NCI-H748 (cell line): Measurements from ENCODE around the gene SLC35G2.
"Not testable (repeated sequence)": the region's sequence is repeated elsewhere in the genome, so short reads cannot be mapped to it uniquely, and the experiment has no call there.

Experiments
- DNase-seq: peaks from one replicate; lab custom pipeline; 2025; ENCODE audit not compliant: unreplicated experiment; lab: John Stamatoyannopoulos, UW

Gene SLC35G2

DNA sequence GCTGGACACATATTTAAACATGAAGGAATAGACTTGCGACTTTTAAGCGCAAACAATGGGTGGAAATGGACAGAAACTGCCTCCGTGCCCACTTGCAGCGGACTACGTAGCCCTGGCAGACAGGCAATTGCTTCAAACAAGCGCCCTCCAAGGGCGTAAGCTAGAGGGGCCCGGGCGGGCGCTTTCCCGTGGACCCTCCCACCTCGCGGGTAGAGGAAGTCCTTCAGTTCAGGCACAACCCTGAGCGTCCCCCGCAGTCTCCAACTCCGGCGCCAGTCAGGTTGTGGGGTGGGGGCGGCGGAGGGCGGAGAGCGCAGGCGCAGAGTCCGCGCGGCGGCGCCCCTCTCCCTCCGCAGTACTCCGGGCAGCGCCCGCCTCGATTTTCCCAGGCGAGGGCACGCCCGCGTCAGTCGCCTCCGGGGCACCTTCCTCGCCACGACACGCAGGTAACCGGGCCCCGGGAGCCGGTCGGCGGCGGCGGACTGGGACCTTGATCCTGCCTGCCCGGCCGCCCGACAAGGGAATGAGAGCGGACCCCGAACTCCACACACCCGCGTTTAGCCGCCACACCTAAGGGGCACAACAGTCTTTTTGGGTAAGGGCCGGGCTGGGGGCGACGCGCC is at the start of gene SLC35G2:
SLC35G2 (plus strand) TSS at position 358 of the 623 bp plus-strand sequence. CDS start 35,335 bp downstream, outside the sequence.
- peak; percentile 88 for DNase-seq

DNA sequence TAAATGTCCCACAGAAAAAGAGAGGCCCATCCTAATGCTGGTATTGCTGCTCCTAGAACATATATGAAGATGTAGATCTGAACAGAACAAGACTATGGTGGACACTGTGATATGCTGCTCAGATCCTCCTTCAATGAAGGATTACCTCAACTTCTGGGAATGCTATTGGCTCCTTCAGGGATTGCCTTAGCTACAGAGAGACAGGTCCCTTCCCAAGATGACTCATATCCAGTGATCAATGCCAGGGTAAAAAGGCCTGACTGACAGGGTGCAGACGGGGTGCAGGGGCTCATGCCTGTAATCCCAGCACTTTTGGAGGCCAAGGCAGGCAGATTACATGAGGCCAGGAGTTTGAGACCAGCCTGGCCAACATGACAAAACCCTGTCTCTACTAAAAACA is 46.2 kb upstream of the SLC35G2 start:
- no peak for DNase-seq

DNA sequence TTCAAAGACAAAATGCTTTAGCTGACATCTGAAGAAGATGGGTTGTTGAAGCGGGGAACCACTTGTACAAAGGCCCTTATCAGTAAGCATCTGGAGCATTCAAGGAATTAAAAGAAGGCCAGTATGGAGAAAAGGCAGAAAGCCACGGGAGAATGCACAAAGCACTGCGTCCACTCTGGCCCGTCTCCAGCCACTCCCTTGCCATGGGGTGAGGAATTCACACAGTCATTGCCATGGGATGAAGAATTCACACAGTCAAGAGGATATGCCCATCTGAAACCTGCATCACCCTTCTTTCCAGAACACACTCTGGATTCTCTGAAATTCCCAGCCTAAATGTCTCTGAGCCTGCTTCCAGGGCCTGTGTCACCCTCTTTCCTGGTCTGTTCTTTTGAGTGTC is 40.1 kb upstream of the SLC35G2 start:
- DNase-seq, result no peak

DNA sequence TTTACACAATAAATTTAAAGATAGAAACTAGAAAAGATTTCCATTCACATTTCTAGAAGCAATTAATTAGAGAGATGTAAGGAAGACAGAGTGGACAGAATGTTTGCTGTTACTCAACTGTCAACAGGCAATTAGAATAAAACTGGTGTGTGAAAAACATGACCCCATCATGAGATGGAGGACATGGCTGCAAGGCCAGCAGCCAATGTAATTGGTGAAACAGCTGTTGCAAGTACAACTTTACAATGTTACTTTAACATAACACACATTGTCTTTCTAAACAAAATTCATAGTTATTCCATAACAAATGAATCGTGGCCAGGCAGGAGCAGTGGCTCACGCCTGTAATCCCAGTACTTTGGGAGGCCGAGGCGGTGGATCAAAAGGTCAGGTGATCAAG is 38.2 kb upstream of the SLC35G2 start:
- no peak for DNase-seq

DNA sequence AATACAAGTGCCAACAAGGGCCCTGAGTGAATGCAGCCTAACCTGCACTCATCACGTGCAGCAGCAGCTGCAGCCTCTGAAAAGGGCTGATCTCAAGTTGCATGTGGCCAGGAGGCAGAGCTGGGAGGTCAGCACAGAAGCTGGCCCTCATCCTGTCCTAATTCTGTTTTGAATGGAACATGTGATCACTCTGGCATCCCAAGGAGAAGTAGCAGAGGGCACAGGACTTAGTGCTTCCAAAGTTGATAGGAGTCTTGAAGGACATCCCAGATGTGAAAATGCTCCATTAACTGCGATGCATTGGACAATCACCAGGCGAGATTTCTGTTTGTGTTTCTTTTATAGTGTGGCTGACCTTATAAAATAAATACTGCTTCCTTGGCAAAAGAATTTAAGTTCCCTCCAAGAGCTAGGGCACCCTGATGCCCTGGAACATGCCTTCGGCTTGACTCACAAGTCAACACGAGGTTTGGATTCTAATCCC is 35.2 kb upstream of the SLC35G2 start:
- no peak for DNase-seq

DNA sequence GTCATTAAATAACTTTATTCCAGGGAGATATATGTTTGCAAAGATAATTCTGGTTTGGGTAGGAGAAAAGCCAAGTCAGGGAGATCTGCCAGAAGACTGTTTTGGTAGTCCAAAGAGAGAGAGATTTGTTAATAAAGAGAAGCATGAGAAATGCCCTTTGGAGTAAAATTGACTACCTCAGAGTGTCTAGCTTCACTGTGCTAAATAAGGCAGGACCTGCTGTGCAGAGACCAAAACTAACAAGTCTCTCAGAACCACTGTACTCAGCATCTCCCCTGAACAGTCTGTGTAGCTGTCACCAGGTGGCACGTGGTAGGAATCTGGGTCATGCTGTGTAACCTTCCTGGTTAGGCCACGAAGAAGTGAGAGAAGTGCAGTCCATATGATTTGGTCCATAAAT is 31.6 kb upstream of the SLC35G2 start:
- DNase-seq, result no peak

DNA sequence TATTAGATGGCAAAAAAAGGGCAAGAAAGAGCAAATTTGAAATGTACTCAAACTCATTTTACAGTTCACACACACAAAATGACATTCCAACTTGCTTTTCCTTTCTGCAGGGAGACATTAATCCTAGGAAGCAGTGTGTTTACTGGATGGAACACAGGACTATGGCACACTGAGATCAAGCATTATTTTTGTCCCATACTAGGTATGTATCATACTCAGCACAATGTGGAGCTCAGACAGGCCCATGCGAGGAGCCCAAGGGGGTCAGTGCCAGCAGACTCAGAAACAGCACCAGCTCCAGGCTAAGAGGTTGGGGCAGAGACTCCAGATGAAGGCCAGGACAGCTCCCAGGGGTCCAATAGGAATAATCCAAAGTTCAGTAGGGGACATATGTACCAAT is 30.8 kb upstream of the SLC35G2 start:
- no peak for DNase-seq

DNA sequence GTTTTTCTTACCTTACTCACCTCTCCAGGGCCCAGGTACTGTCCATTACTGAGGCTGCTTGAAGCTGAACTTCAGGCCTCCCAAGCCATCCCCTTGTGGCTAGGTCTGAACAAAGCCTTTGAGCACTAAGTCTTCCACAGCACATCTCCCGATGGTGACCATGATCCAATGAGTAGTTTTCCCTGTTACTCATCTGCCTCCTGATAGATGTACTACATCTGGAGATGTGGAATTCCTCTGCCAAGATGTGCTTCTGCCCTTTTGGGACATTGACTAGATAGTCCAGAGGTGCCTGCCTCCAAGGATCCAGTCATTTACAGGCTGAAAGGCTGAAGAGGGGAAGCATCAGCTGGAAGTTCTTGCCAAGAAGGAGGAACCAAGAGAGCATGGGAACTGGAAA is 28.9 kb upstream of the SLC35G2 start:
- no peak for DNase-seq

DNA sequence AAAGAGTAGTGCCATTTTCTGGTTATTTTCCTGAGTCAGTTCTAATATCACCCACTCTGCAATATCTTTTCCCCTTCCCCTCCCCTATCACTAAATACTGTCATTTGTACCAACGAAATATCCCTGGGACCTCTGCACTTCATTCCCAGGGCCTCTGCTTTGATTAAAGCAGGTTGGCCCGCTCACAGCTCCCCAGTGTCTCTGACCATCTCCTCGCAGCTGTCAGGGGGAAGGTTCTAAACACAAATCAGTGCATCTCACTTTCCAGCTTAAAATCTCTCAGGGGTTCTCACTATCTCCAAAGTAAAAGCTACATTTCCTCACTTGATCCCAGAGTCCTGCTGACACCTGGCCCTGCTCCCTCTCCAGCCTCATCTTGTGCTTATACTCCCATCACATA is 28.1 kb upstream of the SLC35G2 start:
- no peak for DNase-seq

DNA sequence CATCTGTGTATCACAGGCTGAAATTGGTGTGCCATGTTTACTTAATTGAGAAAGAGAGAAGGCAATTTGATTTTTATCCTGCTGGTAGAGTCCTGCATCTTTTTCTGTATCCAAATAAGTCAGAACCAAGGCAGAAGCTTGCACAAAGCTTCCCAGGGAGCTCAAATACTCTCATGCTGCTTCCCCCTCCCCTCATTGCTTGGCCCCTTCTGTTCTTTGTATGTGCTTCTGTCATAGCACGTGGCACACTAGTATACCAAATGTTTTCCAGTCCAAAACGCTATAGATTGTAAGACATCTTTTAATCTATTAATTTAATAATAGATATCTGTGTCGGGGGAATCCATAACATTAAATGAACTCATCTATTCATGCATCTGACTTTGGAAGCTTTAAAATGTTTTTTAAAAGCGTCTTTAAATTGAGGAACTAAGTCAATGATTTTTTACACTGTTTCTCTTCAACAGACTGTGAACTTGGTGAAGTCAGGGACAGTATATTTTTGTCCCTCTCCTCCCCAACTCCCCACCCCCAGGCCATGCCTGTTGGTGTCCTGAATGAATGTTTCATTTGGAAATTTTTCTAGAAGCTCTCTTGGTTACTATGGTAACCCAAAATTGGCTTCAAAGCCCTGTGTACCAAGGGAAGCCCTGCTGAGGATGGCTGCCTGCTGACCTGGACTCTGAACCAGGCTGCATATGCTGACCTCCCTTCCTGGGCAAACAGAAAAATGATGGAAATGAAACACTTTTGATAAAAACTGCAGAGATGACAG is 26.2 kb upstream of the SLC35G2 start:
- DNase-seq, result no peak

DNA sequence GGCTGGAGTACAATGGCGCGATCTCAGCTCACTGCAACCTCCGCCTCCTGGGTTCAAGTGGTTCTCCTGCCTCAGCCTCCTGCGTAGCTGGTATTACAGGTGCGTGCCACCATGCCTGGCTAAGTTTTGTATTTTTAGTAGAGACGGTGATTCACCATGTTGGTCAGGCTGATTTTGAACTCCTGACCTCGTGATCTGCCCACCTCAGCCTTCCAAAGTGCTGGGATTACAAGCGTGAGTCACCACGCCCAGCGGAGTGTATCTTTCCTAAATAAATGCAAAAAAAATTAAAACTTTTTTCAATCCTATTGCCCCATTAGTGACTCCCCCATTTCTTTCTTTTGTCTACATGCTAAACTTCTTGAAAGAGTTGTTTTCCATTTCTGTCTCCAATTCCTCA is 17.8 kb upstream of the SLC35G2 start:
- DNase-seq, result not testable (repeated sequence)

DNA sequence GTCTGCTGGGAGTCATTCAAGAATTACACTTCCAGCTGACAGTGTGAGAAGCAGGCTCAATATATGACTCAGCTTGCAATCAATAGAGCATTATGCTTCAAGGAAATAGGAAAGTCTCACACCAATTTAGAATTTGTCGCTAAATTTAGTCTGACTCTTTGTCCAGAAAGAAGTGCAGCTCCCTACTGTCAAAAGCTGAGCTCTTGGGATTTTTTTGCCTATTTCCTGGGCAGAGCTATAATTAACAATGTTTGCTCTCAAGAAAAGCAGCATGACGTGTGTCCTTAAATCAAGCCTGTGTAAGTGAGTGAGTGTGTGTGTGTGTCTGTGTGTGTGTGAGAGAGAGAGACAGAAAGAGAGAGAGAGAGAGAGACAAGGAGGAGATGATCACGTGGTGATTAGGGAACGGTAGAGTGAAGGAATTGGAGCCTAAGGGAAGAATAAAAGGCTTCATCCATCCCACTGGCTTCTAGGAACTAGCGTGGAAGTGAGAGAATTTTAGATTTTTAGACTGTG is 16.4 kb upstream of the SLC35G2 start:
- DNase-seq, result peak; percentile 75

DNA sequence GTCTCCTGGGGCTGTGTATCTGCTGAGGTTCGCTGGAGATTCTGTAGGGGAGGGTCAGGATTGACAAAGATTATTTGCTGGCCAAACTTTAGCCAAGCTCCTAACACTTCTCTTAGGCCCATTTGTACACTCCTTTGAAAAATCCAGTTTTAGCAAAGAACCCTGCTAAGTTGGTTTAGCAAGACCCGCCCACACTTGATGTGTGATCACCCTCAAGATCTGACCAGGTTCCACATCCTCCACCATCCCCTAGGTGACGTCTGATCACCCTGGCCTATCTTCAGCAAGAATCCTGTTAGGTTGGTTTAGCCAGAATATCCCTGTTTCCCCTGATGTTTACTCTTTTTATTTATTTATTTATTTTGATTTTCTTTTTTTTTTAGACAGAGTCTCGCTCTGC is 14.8 kb upstream of the SLC35G2 start:
- no peak for DNase-seq

DNA sequence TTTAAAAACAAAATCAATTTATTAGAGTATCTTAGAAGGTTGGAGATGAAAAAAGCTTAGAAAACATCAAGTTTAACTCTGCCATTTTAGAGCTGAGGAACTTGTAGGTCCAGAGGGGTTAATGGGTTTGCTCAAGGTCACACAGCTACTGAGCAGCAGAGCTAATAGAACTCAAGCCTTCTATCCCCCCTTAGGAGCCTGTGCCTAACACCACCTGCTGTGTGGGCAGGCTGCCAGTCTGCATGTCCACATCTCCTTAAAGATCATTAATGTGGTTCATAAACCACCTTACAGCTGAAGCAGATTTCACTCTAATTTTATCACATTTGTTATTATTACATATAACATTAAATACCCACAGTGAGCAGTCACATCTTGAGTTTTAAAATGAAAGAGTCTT is 14.1 kb upstream of the SLC35G2 start:
- no peak for DNase-seq

DNA sequence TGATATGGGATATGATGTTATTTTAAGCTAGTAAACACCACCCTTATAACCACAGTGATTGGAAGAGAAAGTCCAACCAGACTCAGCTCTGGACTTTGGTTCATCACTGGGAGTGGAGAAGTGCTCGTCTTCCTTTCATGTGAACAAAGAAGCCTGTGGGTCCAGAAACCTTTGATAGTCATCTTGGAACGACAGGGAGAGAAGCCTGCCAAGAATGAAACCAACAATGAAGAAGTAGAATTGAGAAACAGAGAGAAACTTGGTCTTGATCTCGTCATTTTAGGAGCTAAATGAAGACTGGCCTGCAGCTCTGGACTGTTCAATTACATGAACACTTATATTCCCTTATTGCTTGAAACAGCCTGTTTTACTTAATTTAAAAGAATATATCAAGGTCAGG is 13.1 kb upstream of the SLC35G2 start:
- no peak for DNase-seq

DNA sequence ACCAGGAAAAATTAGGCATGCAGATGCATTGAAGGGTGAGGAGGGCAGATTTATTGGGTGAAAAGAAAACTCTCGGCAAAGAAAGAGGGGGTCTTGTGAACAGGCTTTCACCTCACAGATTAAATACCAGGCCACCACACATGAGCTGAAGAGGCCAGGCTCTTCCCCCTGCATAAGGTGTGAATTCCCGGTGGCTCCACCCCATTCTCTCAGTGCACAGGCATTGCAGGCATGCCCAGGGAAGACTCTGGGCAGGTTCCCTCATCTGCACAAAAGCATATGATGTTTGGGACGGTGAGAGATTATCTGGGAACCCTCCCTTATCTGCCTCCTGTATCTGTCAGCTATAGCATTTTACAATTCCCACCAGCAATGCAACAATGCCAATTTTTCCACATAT is 7.2 kb upstream of the SLC35G2 start:
- DNase-seq, result no peak

DNA sequence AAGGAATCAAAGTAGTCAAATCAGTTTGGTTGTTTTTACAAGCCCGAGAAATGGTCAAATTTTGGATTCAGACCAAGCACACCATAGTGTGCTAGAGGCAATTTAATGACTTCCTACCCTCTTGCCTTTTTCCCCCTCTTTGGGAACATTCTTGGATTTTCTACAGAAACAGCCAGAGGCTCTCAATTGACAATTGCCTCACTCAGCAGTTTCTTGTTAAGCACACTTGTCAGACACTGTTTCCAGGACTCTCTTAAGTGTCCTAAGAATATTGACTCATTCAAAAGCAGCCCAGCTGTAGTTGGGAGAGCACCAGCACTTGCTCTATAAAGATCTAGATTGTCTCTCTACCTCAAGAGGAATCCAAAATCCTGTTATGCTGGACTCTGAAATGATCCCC is 1.5 kb upstream of the SLC35G2 start:
- DNase-seq, result no peak

DNA sequence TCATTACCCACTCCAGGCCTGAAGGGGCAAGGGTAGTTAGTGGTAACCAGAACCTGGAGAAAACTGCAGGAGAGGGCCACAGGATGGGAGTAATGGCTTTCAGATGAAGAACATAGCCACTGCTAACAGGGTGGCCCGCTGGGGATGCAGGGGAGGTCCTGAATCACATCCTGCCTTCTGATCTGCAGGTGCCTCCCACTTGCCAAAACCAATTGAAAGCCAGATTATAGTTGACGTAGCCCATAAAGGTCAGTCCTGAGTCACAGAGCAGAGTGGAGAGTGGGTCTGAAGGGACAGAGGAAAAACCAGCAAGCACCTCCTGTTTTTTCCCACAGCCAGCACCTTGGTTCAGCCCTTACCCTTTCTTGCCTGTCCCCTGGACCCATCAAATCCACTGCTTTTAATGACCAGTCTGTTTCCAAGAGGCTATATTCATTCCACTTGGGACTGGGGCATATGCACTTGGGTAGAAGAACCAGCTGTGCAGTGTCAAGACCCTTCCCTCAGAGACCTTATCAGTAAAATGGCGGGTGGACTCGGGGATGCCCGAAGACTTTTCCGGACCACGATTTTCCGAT is 646 bp upstream of the SLC35G2 start:
- DNase-seq, result peak; percentile 52

DNA sequence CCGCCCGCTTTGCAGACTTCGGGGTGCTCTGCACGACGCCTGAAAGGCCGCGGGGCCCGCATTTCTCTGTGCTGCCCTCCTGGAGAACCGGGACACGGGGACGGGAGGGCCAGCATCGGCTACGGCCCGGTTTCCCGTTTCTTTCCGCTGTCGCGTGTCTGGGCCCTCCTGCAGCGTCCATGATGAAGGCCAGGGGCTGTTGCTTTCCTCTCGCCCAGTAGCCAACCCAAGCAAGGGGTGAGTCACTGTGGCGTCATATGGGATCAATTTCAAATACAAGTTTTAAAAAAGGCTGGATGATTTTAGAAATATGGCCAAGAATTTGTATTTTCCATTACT is 435 bp downstream of the SLC35G2 start:
- peak; percentile 60 for DNase-seq

DNA sequence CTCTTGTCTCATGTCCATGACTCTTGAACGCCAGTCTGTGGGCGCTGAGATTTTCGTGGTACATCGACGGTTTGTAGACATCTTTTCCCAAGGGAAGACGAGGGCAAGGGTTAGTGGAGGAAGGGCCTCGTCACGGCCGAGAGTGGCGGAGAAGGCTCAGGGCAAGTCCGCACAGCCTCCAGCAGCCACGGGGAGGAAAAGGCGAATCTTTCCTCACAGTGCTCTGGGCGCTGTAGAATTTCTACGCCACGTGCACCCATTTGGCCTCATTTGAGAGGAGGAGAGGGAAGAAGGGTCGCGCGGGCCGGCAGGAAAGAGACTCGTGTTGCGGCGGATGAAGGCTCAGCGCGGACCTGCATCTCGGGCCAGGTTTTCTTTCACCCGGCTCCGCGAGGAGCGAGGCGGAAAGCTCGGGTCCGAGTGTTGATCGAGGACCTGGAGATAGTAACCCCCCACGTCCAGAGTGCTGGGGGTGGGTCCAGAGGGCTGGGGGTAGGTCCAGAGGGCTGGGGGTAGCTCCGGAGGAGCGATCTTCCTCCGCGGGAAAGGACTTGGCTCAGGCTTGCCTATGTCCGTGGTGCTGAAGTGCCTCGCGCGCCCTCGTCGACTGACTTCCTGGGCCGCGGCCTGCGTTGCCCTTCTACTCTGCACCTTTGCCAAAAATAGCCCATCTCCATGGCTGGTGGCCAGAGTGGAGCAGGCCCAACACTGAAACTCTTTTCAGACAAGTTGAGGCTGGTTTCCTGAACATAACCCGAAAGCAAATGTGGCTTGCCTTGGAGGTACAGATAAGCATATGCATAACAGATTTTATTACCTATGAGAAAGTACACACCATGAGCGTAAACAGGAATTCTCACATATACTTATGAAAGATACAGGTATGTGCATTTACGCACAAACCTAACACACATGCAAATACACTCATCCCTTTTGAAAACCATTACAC is 1.1 kb downstream of the SLC35G2 start:
- peak; percentile 65 for DNase-seq

DNA sequence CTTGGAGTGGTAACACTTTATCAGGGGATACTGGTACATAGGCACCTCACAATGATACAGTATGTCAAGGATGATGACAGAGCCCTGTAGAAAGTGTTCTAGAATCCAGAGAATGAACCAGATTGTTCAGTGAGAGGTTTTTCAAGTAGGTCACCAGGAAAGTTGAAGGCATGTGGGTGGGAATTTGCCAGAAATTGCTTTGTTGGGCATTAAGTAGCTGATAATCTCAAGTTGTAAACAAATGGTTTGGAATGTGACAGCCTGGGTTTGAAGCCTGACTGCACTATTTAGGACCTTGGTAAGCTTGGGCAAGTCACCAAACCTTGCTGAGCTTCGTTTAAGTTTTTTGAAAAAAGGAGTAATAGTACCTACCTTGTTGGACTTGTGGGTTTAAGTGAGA is 12.5 kb downstream of the SLC35G2 start:
- no peak for DNase-seq
